HepG2 (cell line): Measurements from ENCODE around the gene EMC9. TPM values are rescaled to one million over a fixed set of nuclear protein-coding genes. Genes with fewer than 3 reads are reported as not detected.

Experiments used
- AFF4 ChIP-seq: sonication (generic); formaldehyde crosslinking; IDR thresholded peaks from 2 replicates; pipeline ENCODE4 v1.4.0; 2020; ENCODE audit warnings: missing genetic modification reagents
- BHLHE40 ChIP-seq: IDR thresholded peaks from 2 replicates; pipeline ENCODE4 v1.6.1; 2011; ENCODE audit warnings: low read length, improper control_type of control experiment
- GATA4 ChIP-seq: sonication (generic); IDR thresholded peaks from 2 replicates; pipeline ENCODE4 v1.6.1; 2016; ENCODE audit warnings: antibody characterized with exemption, low read depth, borderline replicate concordance
- GZF1 ChIP-seq: sonication (generic); formaldehyde crosslinking; IDR thresholded peaks from 2 replicates; pipeline ENCODE4 v1.5.1; 2020; ENCODE audit warnings: mild to moderate bottlenecking, missing genetic modification reagents
- IRF9 ChIP-seq: sonication (generic); formaldehyde crosslinking; IDR thresholded peaks from 2 replicates; pipeline ENCODE4 v1.8.0; 2022; ENCODE audit warnings: missing genetic modification reagents, mild to moderate bottlenecking, borderline replicate concordance
- JUND ChIP-seq: sonication (generic); formaldehyde crosslinking; IDR thresholded peaks from 2 replicates; pipeline ENCODE4 v1.8.0; 2022; ENCODE audit warnings: mild to moderate bottlenecking, missing genetic modification reagents
- KDM3A ChIP-seq: IDR thresholded peaks from 2 replicates; pipeline ENCODE4 v1.6.1; 2018; ENCODE audit warnings: low read depth, missing compliant biosample characterization
- MEF2D ChIP-seq: sonication (generic); formaldehyde crosslinking; IDR thresholded peaks from 2 replicates; pipeline ENCODE4 v1.5.1; 2020; ENCODE audit warnings: mild to moderate bottlenecking, missing genetic modification reagents
- NFYB ChIP-seq: sonication (generic); formaldehyde crosslinking; IDR thresholded peaks from 2 replicates; pipeline ENCODE4 v1.4.0; 2020; ENCODE audit warnings: missing genetic modification reagents
- PAWR ChIP-seq: sonication (generic); formaldehyde crosslinking; IDR thresholded peaks from 2 replicates; pipeline ENCODE4 v1.4.0; 2020; ENCODE audit warnings: missing genetic modification reagents, mild to moderate bottlenecking, borderline replicate concordance
- POLR2AphosphoS5 ChIP-seq: IDR thresholded peaks from 2 replicates; pipeline ENCODE4 v1.6.1; 2012; ENCODE audit warnings: low read depth, low read length
- POLR2G ChIP-seq: fragments of 200-400 bp; formaldehyde crosslinking; IDR thresholded peaks from 2 replicates; pipeline ENCODE4 v1.6.1; 2018; ENCODE audit warnings: mild to moderate bottlenecking, low read depth, low read length, moderate library complexity
- PPARG ChIP-seq: conservative IDR thresholded peaks from 2 replicates; pipeline ENCODE4 v1.6.1; 2016; ENCODE audit warnings: missing biosample characterization, missing genetic modification reagents
- RBM22 ChIP-seq: fragments of 200-400 bp; formaldehyde crosslinking; optimal IDR thresholded peaks from 2 replicates; pipeline ENCODE3; 2017; ENCODE audit warnings: mild to moderate bottlenecking, low read length, moderate library complexity
- RXRB ChIP-seq: IDR thresholded peaks from 2 replicates; pipeline ENCODE4 v1.6.1; 2016; ENCODE audit warnings: borderline replicate concordance, missing genetic modification reagents, missing compliant biosample characterization
- SAP130 ChIP-seq: IDR thresholded peaks from 2 replicates; pipeline ENCODE4 v1.6.1; 2016; ENCODE audit warnings: low read depth
- THAP7 ChIP-seq: sonication (generic); formaldehyde crosslinking; IDR thresholded peaks from 2 replicates; pipeline ENCODE4 v1.8.1; 2023; ENCODE audit warnings: mild to moderate bottlenecking, missing genetic modification reagents
- ZBTB21 ChIP-seq: sonication (generic); formaldehyde crosslinking; IDR thresholded peaks from 2 replicates; pipeline ENCODE4 v1.4.0; 2020; ENCODE audit warnings: missing genetic modification reagents
- ZBTB3 ChIP-seq: sonication (generic); formaldehyde crosslinking; IDR thresholded peaks from 2 replicates; pipeline ENCODE4 v1.4.0; 2020; ENCODE audit warnings: low read depth, mild to moderate bottlenecking, moderate library complexity, missing genetic modification reagents, borderline replicate concordance
- ZNF441 ChIP-seq: sonication (generic); formaldehyde crosslinking; IDR thresholded peaks from 2 replicates; pipeline ENCODE4 v1.7.0; 2021; ENCODE audit warnings: missing genetic modification reagents, borderline replicate concordance
- ZNF567 ChIP-seq: sonication (generic); formaldehyde crosslinking; IDR thresholded peaks from 2 replicates; pipeline ENCODE4 v1.8.1; 2023; ENCODE audit warnings: mild to moderate bottlenecking, missing genetic modification reagents, borderline replicate concordance
- ZNF773 ChIP-seq: sonication (generic); formaldehyde crosslinking; IDR thresholded peaks from 2 replicates; pipeline ENCODE4 v1.4.0; 2020; ENCODE audit warnings: missing genetic modification reagents, borderline replicate concordance
- ZNF816 ChIP-seq: sonication (generic); formaldehyde crosslinking; IDR thresholded peaks from 2 replicates; pipeline ENCODE4 v1.8.0; 2022; ENCODE audit warnings: missing genetic modification reagents, mild to moderate bottlenecking, borderline replicate concordance
- ZNF891 ChIP-seq: sonication (generic); formaldehyde crosslinking; IDR thresholded peaks from 2 replicates; pipeline ENCODE4 v1.5.0; 2020; ENCODE audit warnings: mild to moderate bottlenecking, missing genetic modification reagents
- polyA plus RNA-seq, 8 experiments: library from polyadenylated mRNA; depleted of rRNA in 3 of 8; stranded (reverse) in 7 of 8; unstranded in 1 of 8; fragments of >200 nt; fragmentation: Illumina TruSeq in 4 of 8; extraction: Trizol in 4 of 8; gene quantifications; 2 replicates each; pipeline versions ENCODE4 v1.2.1 to v1.2.3, GENCODE V29; 2011 to 2016; ENCODE audit warnings: low read depth in 4 of 8, missing spikeins in 1 of 8, mixed read lengths in 1 of 8; ENCODE audit not compliant: insufficient read depth in 1 of 8
- total RNA-seq, 5 experiments: library from RNA; depleted of rRNA; stranded (reverse); fragments of >200 nt; fragmentation: Illumina TruSeq; extraction: Trizol; gene quantifications; 2 replicates each; pipeline ENCODE4 v1.2.3, GENCODE V29; 2016; ENCODE audit warnings: low read depth in 1 of 5

EMC9 gene
- total and polyA plus RNA-seq, 2 of the 13 experiments (the other 11 are each of a cell fraction or from before 2014, with no cell fraction given): 60.5 to 78.7 TPM

- TF ChIP-seq POLR2G: peak; percentile 31
- no peak for TF ChIP-seq ZBTB3 (CRISPR knock-in tag)
- no peak for TF ChIP-seq ZNF773
- no peak for TF ChIP-seq ZNF891 (CRISPR knock-in tag)
- TF ChIP-seq NFYB (CRISPR knock-in tag): 0 out of 2 replicates have a peak, but pooled peaks have one; percentile 16
- TF ChIP-seq POLR2AphosphoS5: peak; percentile 63
- peak; percentile 85 for TF ChIP-seq RBM22
- TF ChIP-seq PPARG (CRISPR knock-in tag): 0 out of 2 replicates have a peak, but pooled peaks have one; percentile 8
- no peak for TF ChIP-seq JUND (CRISPR knock-in tag)
- no peak for TF ChIP-seq AFF4
- TF ChIP-seq IRF9 (CRISPR knock-in tag): 0 out of 2 replicates have a peak, but pooled peaks have one; percentile 15
- TF ChIP-seq KDM3A (CRISPR knock-in tag): 0 out of 2 replicates have a peak, but pooled peaks have one; percentile 4
- peak; percentile 55; the same call in 1 of the 2 replicates for TF ChIP-seq THAP7 (CRISPR knock-in tag)
- TF ChIP-seq ZNF567 (CRISPR knock-in tag): 0 out of 2 replicates have a peak, but pooled peaks have one; percentile 73
- peak; percentile 1; the same call in 1 of the 2 replicates for TF ChIP-seq BHLHE40
- TF ChIP-seq RXRB (CRISPR knock-in tag): no peak
- TF ChIP-seq ZBTB21 (CRISPR knock-in tag): no peak
- no peak for TF ChIP-seq PAWR
- no peak for TF ChIP-seq ZNF816 (CRISPR knock-in tag)
- 0 out of 2 replicates have a peak, but pooled peaks have one; percentile 21 for TF ChIP-seq SAP130 (CRISPR knock-in tag)
- no peak for TF ChIP-seq GZF1 (CRISPR knock-in tag)
- no peak for TF ChIP-seq ZNF441
- peak; percentile 30; the same call in 1 of the 2 replicates for TF ChIP-seq MEF2D (CRISPR knock-in tag)
- 0 out of 2 replicates have a peak, but pooled peaks have one; percentile 31 for TF ChIP-seq GATA4
These were observed 3.6 kb downstream of the EMC9 start (continued) for GRCh38 chr14:24137529-24138395.
